GM19324 (cell line): ENCODE measurements around the gene PDGFD.
"Not testable (repeated sequence)": the region's sequence is repeated elsewhere in the genome, so short reads cannot be mapped to it uniquely, and the experiment has no call there.

ENCODE experiments used
- ATAC-seq: cut with Tn5 transposase; IDR thresholded peaks from one replicate; pipeline ENCODE4 v1.9.1; 2021; ENCODE audit warnings: mild to moderate bottlenecking, moderate library complexity; ENCODE audit not compliant: unreplicated experiment, low FRiP score

The PDGFD gene

GRCh38 chr11:104058680-104059079 lies 105.3 kb downstream of the PDGFD start:
- ATAC-seq = no peak

DNA sequence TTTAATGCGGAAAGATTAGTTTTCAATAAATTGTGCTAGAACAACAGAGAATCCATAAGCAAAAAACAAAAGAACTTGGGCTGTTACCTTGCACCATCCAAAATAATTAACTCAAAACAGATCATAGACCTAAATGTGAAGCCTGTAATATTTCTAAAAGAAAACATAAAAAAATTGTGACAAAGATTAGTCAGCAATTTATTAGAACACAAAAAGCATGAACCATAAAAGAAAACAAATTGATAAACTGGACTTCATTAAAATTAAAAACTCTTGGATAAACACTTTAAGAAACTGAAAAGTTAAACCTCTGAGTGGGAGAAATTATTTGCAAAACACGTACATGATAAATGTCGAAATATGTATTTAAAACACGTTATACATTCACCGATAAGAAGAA lies 106.0 kb downstream of the PDGFD start:
- ATAC-seq = no peak

GRCh38 chr11:104055596-104055995 lies 108.4 kb downstream of the PDGFD start:
- ATAC-seq = no peak

DNA sequence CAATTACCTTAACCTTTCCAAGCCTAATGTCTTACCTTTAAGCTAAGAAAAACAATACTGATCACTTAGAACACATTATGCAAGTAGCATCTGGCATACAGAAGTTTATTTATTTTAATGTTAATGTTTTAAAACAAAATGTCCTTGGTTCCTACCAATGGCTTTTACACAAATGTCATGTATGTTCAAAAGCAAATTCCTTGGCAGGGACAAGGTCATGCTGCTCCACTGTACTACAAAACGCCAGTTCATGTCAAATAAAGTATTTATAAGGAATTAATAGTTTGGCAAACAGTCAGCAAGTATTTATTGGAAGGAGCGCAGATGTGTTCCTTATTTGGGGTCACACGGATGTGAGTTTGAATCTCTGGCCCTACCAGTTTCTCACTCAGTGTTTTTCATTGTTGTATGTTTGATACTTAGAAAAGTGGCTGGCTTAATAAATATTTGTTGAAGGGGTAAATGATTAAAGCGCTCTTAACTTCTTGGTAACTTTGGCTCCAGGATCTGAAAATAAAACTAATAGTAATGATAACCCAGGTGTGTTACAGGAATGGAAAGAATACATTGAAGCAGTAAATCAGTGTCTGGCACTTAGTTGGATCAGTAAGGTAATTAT lies 108.9 kb downstream of the PDGFD start:
- no peak for ATAC-seq

DNA sequence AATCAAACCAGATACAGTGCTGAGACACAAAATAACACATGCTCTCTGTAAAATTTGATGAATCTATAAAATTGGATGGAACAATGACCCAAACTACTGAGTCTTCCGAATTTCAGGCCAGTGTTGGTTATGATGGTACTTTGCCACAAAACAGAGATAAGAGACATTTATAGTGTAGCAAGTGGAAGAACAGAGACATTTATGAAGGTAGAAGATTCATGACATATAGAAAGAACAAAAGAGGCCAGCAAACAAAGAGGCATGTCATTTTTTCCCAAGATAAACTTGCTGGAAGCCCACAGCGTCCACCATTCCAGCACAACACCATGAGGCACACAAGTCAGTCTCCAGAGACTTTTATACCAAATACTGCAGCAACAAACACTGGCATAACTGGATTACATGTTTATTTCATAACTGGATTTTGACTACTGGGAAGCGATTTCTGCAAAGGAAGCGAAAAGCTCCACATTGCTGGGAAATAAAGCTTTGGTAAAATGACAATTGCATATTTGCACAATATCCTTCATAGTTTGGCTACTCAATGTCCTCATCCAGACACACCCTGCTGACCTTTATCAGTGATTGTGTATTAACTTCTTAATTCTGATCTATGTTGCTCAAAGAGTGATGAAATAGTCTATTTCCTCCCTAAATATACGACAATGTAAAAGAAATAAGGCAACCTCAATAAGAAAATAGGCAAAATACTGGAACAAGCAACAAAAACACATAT lies 110.0 kb downstream of the PDGFD start:
- ATAC-seq = no peak

GRCh38 chr11:104051778-104052177 lies 112.2 kb downstream of the PDGFD start:
- no peak for ATAC-seq

DNA sequence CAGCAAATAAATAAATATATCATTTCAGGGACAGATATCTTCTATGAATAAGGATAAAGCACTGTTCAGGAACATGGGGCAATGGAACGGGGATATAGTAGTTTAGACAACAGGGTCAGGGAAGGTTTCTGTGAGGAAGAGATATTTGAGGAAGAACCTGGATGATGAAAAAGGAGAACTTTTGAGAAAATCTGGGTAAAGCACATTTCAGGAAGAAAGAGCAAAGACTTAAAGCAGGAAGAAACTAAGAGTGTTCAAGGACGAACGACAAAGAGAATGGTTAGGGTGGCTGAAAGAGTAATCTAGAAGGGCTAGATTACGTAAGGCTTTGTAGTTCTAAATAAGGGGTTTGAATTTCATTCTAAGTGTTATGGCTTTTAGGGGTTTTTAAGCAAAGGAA lies 114.8 kb downstream of the PDGFD start:
- ATAC-seq = no peak

DNA sequence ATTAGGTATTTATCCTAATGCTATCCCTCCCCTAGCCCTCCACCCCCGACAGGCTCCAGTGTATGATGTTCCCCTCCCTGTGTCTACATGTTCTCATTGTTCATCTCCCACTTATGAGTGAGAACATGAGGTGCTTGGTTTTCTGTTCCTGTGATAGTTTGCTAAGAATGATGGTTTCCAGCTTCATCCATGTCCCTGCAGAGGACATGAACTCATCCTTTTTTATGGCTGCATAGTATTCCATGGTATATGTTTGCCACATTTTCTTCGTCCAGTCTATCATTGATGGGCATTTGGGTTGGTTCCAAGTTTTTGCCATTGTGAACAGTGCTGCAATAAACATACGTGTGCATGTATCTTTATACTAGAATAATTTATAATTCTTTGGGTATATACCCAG lies 117.1 kb downstream of the PDGFD start:
- not testable (repeated sequence) for ATAC-seq

DNA sequence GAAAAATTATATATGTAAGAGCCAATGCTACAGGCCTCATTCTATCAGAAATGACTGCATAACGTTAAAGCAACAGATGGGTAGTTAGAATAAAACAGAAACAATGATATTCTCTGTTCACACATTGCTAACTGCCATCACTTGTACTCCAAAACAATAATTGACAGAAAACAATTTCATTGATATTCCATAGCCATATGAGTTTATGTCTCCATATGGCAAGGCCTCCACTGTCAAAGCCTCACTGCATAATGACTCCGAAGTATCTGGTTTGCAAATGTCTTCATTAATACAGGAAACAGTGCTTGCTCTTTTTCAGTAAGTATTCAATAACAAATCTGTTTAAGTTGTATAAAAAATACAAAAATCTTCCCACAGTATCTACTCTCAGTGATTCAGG lies 117.6 kb downstream of the PDGFD start:
- no peak for ATAC-seq

GRCh38 chr11:104043678-104044239 lies 120.2 kb downstream of the PDGFD start:
- no peak for ATAC-seq

DNA sequence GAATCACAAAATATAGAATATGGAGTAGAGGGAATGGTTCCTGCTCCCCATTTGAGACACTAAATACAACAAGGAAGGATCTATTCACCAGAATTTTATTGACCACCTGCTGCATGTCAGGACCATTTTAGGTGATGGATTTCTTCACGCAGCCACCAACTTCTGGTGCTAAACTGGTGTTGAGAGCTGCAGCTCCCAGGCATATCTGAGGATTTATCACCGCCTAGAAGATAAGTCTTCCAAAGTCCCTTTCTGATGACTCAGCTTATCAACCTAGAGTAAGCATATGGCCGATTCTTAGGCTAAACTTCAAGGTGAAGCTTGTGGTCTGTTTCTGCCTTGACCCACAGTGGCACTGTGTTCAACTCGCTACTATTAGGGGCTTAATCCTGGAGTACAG lies 120.8 kb downstream of the PDGFD start:
- ATAC-seq = no peak

GRCh38 chr11:104041792-104042191 lies 122.2 kb downstream of the PDGFD start:
- no peak for ATAC-seq

DNA sequence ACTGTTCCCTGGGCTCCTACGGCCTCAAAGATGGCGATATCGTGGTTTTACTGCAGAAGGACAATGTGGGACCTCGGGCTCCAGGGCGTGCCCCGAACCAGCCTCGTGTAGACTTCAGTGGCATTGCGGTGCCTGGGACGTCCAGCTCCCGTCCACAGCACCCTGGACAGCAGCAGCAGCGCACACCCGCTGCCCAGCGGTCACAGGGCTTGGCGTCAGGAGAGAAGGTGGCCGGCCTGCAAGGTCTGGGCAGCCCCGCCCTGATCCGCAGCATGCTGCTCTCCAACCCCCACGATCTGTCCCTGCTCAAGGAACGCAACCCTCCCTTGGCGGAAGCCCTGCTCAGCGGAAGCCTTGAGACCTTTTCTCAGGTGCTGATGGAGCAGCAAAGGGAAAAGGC lies 127.0 kb downstream of the PDGFD start:
- no peak for ATAC-seq

GRCh38 chr11:104036588-104036987 lies 127.4 kb downstream of the PDGFD start, which contains the start of gene DDI1:
Gene DDI1, plus strand, starts transcription at chr11:104036640. Its CDS starts 183 bp downstream, at chr11:104036823.
- no peak for ATAC-seq

DNA sequence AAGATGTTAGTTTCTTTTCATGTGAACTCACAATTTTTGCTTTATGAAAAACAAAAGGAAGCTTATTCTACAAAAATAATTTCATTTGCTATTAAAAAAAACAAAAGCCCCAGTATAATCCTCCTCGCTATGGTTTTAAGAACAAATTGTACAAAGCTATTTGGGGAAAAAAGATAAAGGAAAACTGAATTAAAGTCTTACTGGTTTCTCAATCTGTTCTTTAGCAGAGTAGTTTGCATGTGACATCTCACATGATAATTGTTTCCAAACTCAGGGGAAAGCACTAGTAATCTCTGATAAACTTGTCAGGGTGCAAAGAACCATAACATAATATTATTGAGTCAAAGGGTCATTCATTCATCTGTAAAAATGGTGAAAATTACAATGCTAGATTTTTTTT lies 130.4 kb downstream of the PDGFD start:
- ATAC-seq = no peak

GRCh38 chr11:104033134-104033533 lies 130.8 kb downstream of the PDGFD start:
- ATAC-seq = no peak

DNA sequence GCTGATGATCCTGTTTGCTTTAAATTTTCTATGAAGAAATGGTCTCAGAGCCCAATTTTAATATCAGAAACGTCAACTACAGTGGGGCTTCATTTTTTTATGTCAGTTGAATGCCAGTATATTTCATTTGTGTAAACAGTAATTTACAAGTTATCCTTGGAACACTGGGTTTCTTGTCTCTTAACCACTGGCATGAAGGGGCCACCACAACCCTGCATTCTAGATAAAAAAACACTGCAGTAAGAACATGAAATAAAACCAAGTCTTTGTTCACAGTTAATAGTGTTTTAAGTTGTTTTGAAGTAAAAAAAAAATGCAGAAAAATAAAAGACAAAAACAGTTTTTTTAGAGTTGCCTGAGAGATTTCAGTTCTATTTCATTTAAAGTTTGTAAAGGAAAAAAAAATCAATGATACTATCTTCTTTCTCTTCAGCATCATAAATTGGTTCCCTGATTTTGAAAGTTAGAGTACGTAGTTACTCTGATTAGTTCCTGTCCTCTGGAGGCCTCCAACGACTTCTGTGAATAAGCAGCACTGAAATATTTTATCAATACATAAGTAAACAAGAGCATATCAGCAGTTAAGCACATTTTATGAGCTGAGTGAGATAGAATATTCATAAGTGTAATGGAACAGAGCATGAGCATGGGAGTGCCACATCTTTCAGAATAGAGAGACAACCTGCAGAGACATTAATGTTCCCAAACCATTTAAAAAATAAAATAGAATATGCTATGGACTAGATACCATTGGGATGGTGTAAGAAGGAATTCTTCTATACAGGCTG lies 135.3 kb downstream of the PDGFD start:
- no peak for ATAC-seq

DNA sequence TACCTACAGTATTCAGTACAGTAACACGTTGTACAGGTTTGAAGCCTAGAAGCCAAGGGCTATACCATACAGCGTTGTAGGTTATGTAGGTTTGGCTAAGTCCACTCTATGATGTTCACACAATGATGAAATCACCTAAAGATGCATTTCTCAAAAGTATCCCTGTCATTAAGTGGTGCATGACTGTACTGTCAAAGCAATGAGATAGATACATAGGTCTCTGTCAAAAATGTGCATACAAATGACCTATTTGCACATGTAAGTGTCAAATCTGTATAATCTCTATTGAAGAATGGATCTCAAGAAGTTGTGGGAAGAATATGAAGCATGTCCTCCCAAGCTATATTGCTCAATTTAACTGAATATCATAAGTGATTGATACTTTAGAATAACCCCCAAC lies 139.4 kb downstream of the PDGFD start:
- ATAC-seq = no peak

DNA sequence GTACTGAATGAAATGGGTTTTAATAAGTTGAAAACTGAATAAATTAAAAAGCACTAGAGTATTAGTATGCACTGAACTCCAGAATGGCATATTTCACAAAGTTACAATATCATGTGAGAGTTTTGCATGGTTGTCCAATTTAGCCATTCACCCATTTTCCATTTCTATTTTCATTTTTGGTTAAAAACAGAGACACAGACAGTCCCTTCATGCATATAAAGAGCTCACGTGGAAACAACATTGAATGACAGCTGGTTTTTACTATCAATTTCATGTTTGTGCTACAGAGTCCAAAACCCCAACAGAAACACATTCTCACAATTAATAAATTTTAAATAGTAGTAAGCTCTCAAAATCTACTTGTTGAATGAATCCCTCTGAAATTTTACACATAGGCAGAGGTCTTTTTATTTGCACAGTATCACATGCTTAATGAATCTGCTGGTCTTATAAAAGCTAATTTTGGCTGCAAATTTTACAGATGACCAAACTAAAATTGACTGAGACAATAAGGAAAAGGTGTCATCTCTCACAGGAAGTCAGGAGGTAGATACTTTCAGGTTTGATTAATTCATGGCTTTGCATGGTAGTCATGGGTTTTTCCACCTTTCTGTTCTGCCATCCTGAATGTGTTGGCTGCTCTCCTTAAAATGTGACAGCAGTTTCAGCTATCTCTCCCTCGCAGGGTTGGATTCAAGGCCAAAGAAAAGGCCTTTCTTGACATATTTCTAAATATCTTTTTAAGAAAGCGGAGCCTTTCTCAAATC lies 148.1 kb downstream of the PDGFD start:
- ATAC-seq = peak; percentile 93

DNA sequence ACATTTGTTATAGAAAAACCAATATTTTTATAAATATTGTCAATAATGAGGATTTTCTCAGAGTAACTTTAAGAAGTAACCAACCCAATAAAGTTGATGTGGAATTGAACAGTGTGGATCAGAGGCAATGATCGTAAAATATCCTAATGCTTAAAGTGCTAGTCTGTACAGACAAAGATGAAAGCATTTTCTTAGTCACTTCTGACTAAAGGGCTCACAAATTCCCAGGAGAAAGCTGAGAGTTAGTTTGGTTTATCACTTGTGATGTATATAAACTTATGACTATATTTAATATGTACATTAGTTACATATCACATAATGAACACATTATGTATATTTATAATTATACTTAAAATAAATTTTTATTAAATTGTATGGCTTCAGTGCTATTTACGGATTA lies 152.9 kb downstream of the PDGFD start:
- ATAC-seq = no peak
